NCI-H526 treated with DMSO at 0.1 percent for 48 hours (cell line): ENCODE data around the gene CEP104.
"Not testable (repeated sequence)": the region's sequence is repeated elsewhere in the genome, so short reads cannot be mapped to it uniquely, and the experiment has no call there.

Source experiments
- DNase-seq: peaks from one replicate; lab custom pipeline; 2025; lab: John Stamatoyannopoulos, UW

Gene CEP104

GRCh38 chr1:3825356-3825755 lies 31.7 kb downstream of the CEP104 start:
- DNase-seq = no peak

- no peak for DNase-seq
Observed at GRCh38 chr1:3824650-3825049, 32.4 kb downstream of the CEP104 start.

- DNase-seq = no peak
Observed at GRCh38 chr1:3822421-3822820, 34.6 kb downstream of the CEP104 start.

GRCh38 chr1:3821908-3822307 lies 35.1 kb downstream of the CEP104 start:
- no peak for DNase-seq

- peak; percentile 76 for DNase-seq
Observed at GRCh38 chr1:3821447-3821846, 35.6 kb downstream of the CEP104 start.

- DNase-seq = peak; percentile 87
Observed at GRCh38 chr1:3821004-3821403, 36.0 kb downstream of the CEP104 start.

- DNase-seq = no peak
Observed at GRCh38 chr1:3820316-3820715, 36.7 kb downstream of the CEP104 start.

GRCh38 chr1:3819771-3820200 lies 37.2 kb downstream of the CEP104 start:
- DNase-seq = peak; percentile 7

GRCh38 chr1:3817821-3818597 lies 39.0 kb downstream of the CEP104 start:
- DNase-seq = no peak

- DNase-seq = no peak
Observed at GRCh38 chr1:3817138-3817740, 39.8 kb downstream of the CEP104 start.

GRCh38 chr1:3816331-3817137 lies 40.5 kb downstream of the CEP104 start:
- no peak for DNase-seq

GRCh38 chr1:3814771-3815561 lies 42.0 kb downstream of the CEP104 start:
- no peak for DNase-seq

- DNase-seq = no peak
Observed at GRCh38 chr1:3814065-3814464, 42.9 kb downstream of the CEP104 start.

- no peak for DNase-seq
Observed at GRCh38 chr1:3811595-3811911, 45.5 kb downstream of the CEP104 start.

- DNase-seq = not testable (repeated sequence)
Observed at GRCh38 chr1:3810149-3810761, 46.8 kb downstream of the CEP104 start.

GRCh38 chr1:3809680-3810079 lies 47.3 kb downstream of the CEP104 start:
- DNase-seq = no peak

GRCh38 chr1:3807769-3808168 lies 49.2 kb downstream of the CEP104 start:
- no peak for DNase-seq

- DNase-seq = no peak
Observed at GRCh38 chr1:3805038-3805437, 52.0 kb downstream of the CEP104 start.

GRCh38 chr1:3804627-3804944 lies 52.4 kb downstream of the CEP104 start:
- not testable (repeated sequence) for DNase-seq

GRCh38 chr1:3803905-3804626 lies 52.9 kb downstream of the CEP104 start:
- DNase-seq = no peak

GRCh38 chr1:3800795-3801194 lies 56.2 kb downstream of the CEP104 start:
- DNase-seq = not testable (repeated sequence)
